T-cell (primary cell): Measurements from ENCODE around the gene SHISA2. TPM values are rescaled to one million over a fixed set of nuclear protein-coding genes. Genes with fewer than 3 reads are reported as not detected.

Experiments used
- ATAC-seq, 4 experiments: fragments of 200-7000 bp in 3 of 4; fragments of 150-1000 bp in 1 of 4; cut with Tn5 transposase; replicated peaks in 1 of 4; 1 replicate in 3 of 4; 2 replicates in 1 of 4; pipeline ENCODE4 v1.10.0; 2021; ENCODE audit warnings: moderate library complexity in 3 of 4, mild to moderate bottlenecking in 2 of 4, moderate number of reproducible peaks in 1 of 4
- CTCF ChIA-PET, 2 donors: fragments of 300-600 bp; sonication (Branson Sonifier 250); formaldehyde crosslinking; loops; one replicate each; lab custom pipeline; 2022; ENCODE audit warnings: antibody characterized with exemption in 2 of 2; lab: Charles Lee
- POLR2A ChIA-PET, 2 donors: fragments of 300-600 bp; sonication (Branson Sonifier 250); formaldehyde crosslinking; loops; one replicate each; lab custom pipeline; 2022; ENCODE audit warnings: antibody characterized with exemption in 2 of 2; lab: Charles Lee
- DNase-seq, 35 experiments: peaks; one replicate each; pipeline versions ENCODE4 v3.0.0 to v3.0.0-alpha.2; 2013 to 2023
- H3K27ac ChIP-seq: one replicate; pipeline ENCODE4 v1.5.1; 2013; ENCODE audit warnings: low read length
- H3K27me3 ChIP-seq, 2 experiments: replicated peaks in 1 of 2; 1 replicate in 1 of 2; 2 replicates in 1 of 2; pipeline versions ENCODE4 v1.6.1 to v1.7.0; 2013; ENCODE audit warnings: low read length in 1 of 2, mixed read lengths in 1 of 2; ENCODE audit not compliant: control insufficient read depth in 2 of 2, insufficient read depth in 2 of 2; ENCODE audit errors: extremely low read depth in 1 of 2
- H3K36me3 ChIP-seq, 2 donors: 1 replicate in 1 of 2; 2 replicates in 1 of 2; pipeline versions ENCODE4 v1.6.1 to v1.7.0; 2013; ENCODE audit warnings: low read length in 1 of 2; ENCODE audit not compliant: control insufficient read depth in 2 of 2, insufficient read depth in 1 of 2; ENCODE audit errors: extremely low read depth in 1 of 2
- H3K4me1 ChIP-seq, 2 experiments: 1 replicate in 1 of 2; 2 replicates in 1 of 2; pipeline versions ENCODE4 v1.6.1 to v1.7.0; 2013; ENCODE audit warnings: low read length in 2 of 2, mixed read lengths in 1 of 2; ENCODE audit not compliant: insufficient read depth in 2 of 2, control insufficient read depth in 1 of 2; ENCODE audit errors: extremely low read depth in 1 of 2
- H3K4me3 ChIP-seq, 2 donors: 1 replicate in 1 of 2; 2 replicates in 1 of 2; pipeline versions ENCODE4 v1.5.1 to v1.7.0; 2013; ENCODE audit warnings: mild to moderate bottlenecking in 2 of 2, low read length in 1 of 2, moderate library complexity in 1 of 2; ENCODE audit not compliant: control insufficient read depth in 1 of 2; ENCODE audit errors: extremely low read depth in 1 of 2
- H3K9me3 ChIP-seq: 2 replicates; pipeline ENCODE4 v1.7.0; 2013
- H3K27ac Mint-ChIP-seq, 2 donors: one replicate each; pipeline ENCODE4 v1.8.0; 2020 to 2021; ENCODE audit warnings: mild to moderate bottlenecking in 2 of 2, mixed read lengths in 2 of 2
- H3K27me3 Mint-ChIP-seq, 2 donors: one replicate each; pipeline ENCODE4 v1.8.0; 2021 to 2022; ENCODE audit warnings: mixed read lengths in 2 of 2
- H3K36me3 Mint-ChIP-seq: one replicate; pipeline ENCODE4 v1.8.0; 2021; ENCODE audit warnings: mixed read lengths
- H3K4me1 Mint-ChIP-seq, 3 donors: one replicate each; pipeline ENCODE4 v1.8.0; 2020 to 2022; ENCODE audit warnings: mixed read lengths in 3 of 3, mild to moderate bottlenecking in 1 of 3
- H3K4me3 Mint-ChIP-seq, 3 donors: one replicate each; pipeline ENCODE4 v1.8.0; 2020 to 2022; ENCODE audit warnings: mild to moderate bottlenecking in 3 of 3, mixed read lengths in 3 of 3, moderate library complexity in 3 of 3
- H3K9me3 Mint-ChIP-seq, 3 donors: one replicate each; pipeline ENCODE4 v1.8.0; 2020 to 2022; ENCODE audit warnings: mixed read lengths in 3 of 3
- WGBS: methylation state at CpG from one replicate; pipeline ENCODE4 v1.1.5; 2013; ENCODE audit warnings: missing lambda C conversion rate; ENCODE audit not compliant: insufficient coverage; 5-methylcytosine and 5-hydroxymethylcytosine counted together
- total RNA-seq, 35 experiments: library from RNA in 6 of 35; stranded (reverse) in 6 of 35; fragments of 120-200 nt in 1 of 35; gene quantifications; one replicate each; pipeline versions ENCODE4 v1.2.1 to v1.2.4 and lab custom pipeline; 2013 to 2026

The SHISA2 gene
- total RNA-seq, 5 donors from 2014 or later (not counting 1 experiment from before 2014, with no cell fraction given) = 0.18 to 2.0 (median 0.47) TPM

- H3K4me3 ChIP-seq = no peak overlapping the region
- Mint-ChIP-seq H3K9me3 (no peaks in the 10 kb centered on the region), H3K4me3 (peak overlapping the region in 1 of 3 donors; percentile 84), H3K27ac (no peak overlapping the region), H3K4me1 (peaks cover 16 to 23% (median 16%) of the 10 kb centered on the region in 3 donors), H3K27me3 (peaks cover 14 to 28% of the 10 kb centered on the region in 2 donors), H3K36me3 (no peaks in the 10 kb centered on the region)
- no peak for DNase-seq
- POLR2A ChIA-PET = no interaction called here
- peaks cover 7 to 27% of the 10 kb centered on the region in 2 experiments for H3K27me3 ChIP-seq
- no peaks in the 10 kb centered on the region for H3K36me3 ChIP-seq
- H3K27ac ChIP-seq = no peak overlapping the region
- no CpG with 5 or more reads among the region's 6 CpGs for WGBS
- CTCF ChIA-PET = interaction anchor here in 1 of 2 donors (0.6 kb wide), 1 partner anchor 225 kb away, joined by 3 read pairs; no protein-coding TSS in a partner anchor
- H3K9me3 ChIP-seq = no peaks in the 10 kb centered on the region
- H3K4me1 ChIP-seq = peaks cover 7 to 29% of the 10 kb centered on the region in 2 experiments
- no peak for ATAC-seq
These were observed 1.7 kb upstream of the SHISA2 start for GRCh38 chr13:26053418-26053980.

GRCh38 chr13:26052337-26052736, 521 bp upstream of the SHISA2 start:
- no peak for DNase-seq
- 56% methylated on average over 8 of the region's 10 CpGs for WGBS
- Mint-ChIP-seq H3K9me3 (no peaks in the 10 kb centered on the region), H3K27me3 (peaks cover 14 to 32% of the 10 kb centered on the region in 2 donors), H3K36me3 (no peaks in the 10 kb centered on the region), H3K4me3 (peak overlapping the region; percentile 60 to 84 (median 63)), H3K27ac (peak overlapping the region in 1 of 2 donors; percentile 12), H3K4me1 (peaks cover 16 to 22% (median 16%) of the 10 kb centered on the region in 3 donors)
- peaks cover 7 to 29% of the 10 kb centered on the region in 2 experiments for H3K4me1 ChIP-seq
- CTCF ChIA-PET = no interaction called here
- H3K9me3 ChIP-seq = no peaks in the 10 kb centered on the region
- H3K27ac ChIP-seq = no peak overlapping the region
- ATAC-seq = no peak
- H3K36me3 ChIP-seq = no peaks in the 10 kb centered on the region
- H3K4me3 ChIP-seq = peak overlapping the region; percentile 20 to 88
- POLR2A ChIA-PET = no interaction called here
- H3K27me3 ChIP-seq = peaks cover 7 to 38% of the 10 kb centered on the region in 2 experiments

GRCh38 chr13:26051231-26051656, 572 bp downstream of the SHISA2 start:
- CTCF ChIA-PET = no interaction called here
- DNase-seq = peak in 2 of 35 experiments; percentile 2 to 10
- ATAC-seq = peak; percentile 9 to 21 (median 16)
- H3K27ac Mint-ChIP-seq = no peak overlapping the region
- Histone ChIP-seq H3K27ac (no peak overlapping the region), H3K4me1 (peaks cover 7 to 29% of the 10 kb centered on the region in 2 experiments), H3K4me3 (peak overlapping the region; percentile 37 to 88), H3K9me3 (no peaks in the 10 kb centered on the region), H3K27me3 (peaks cover 7 to 44% of the 10 kb centered on the region in 2 experiments), H3K36me3 (no peaks in the 10 kb centered on the region)
- H3K27me3 Mint-ChIP-seq = peaks cover 14 to 32% of the 10 kb centered on the region in 2 donors
- H3K4me3 Mint-ChIP-seq = peak overlapping the region; percentile 43 to 82 (median 58)
- POLR2A ChIA-PET = no interaction called here
- H3K9me3 Mint-ChIP-seq = no peaks in the 10 kb centered on the region
- no peaks in the 10 kb centered on the region for H3K36me3 Mint-ChIP-seq
- peaks cover 16 to 22% (median 16%) of the 10 kb centered on the region in 3 donors for H3K4me1 Mint-ChIP-seq
- 7% methylated on average over 45 of the region's 45 CpGs for WGBS

- Mint-ChIP-seq H3K27ac (no peak overlapping the region), H3K9me3 (no peaks in the 10 kb centered on the region), H3K27me3 (peaks cover 14 to 32% of the 10 kb centered on the region in 2 donors), H3K36me3 (no peaks in the 10 kb centered on the region), H3K4me1 (peaks cover 18 to 22% (median 18%) of the 10 kb centered on the region in 3 donors), H3K4me3 (peak overlapping the region; percentile 43 to 82 (median 66))
- WGBS = 9% methylated on average over 81 of the region's 82 CpGs
- Histone ChIP-seq H3K4me1 (peaks cover 7 to 31% of the 10 kb centered on the region in 2 experiments), H3K9me3 (no peaks in the 10 kb centered on the region), H3K36me3 (no peaks in the 10 kb centered on the region), H3K27me3 (peaks cover 7 to 44% of the 10 kb centered on the region in 2 experiments), H3K27ac (no peak overlapping the region), H3K4me3 (peak overlapping the region; percentile 37 to 88)
- ATAC-seq (peak in 2 of 4 experiments; percentile 18 to 21), DNase-seq (peak in 9 of 35 experiments; percentile 1 to 26 (median 8))
- CTCF ChIA-PET = interaction anchor here in 1 of 2 donors (0.9 kb wide), 1 partner anchor 444 kb away, joined by 4 read pairs; no protein-coding TSS in a partner anchor
- POLR2A ChIA-PET = no interaction called here
These were observed 1.1 kb downstream of the SHISA2 start for GRCh38 chr13:26050568-26051230.

- CTCF ChIA-PET = no interaction called here
- POLR2A ChIA-PET = no interaction called here
- H3K36me3 Mint-ChIP-seq = no peaks in the 10 kb centered on the region
- peaks cover 14 to 32% of the 10 kb centered on the region in 2 donors for H3K27me3 Mint-ChIP-seq
- H3K9me3 Mint-ChIP-seq = no peaks in the 10 kb centered on the region
- WGBS = 50% methylated on average over 1 of the region's 4 CpGs
- no peak overlapping the region for H3K27ac Mint-ChIP-seq
- Histone ChIP-seq H3K27me3 (peaks cover 7 to 44% of the 10 kb centered on the region in 2 experiments), H3K4me1 (peaks cover 17 to 33% of the 10 kb centered on the region in 2 experiments), H3K4me3 (no peak overlapping the region), H3K27ac (no peak overlapping the region), H3K9me3 (no peaks in the 10 kb centered on the region), H3K36me3 (no peaks in the 10 kb centered on the region)
- peaks cover 27 to 35% (median 30%) of the 10 kb centered on the region in 3 donors for H3K4me1 Mint-ChIP-seq
- peak overlapping the region in 1 of 3 donors; percentile 82 for H3K4me3 Mint-ChIP-seq
- ATAC-seq (no peak), DNase-seq (no peak)
These were observed 3.1 kb downstream of the SHISA2 start for GRCh38 chr13:26048741-26049140.

- peaks cover 5 to 22% of the 10 kb centered on the region in 2 donors for H3K27me3 Mint-ChIP-seq
- no peaks in the 10 kb centered on the region for H3K36me3 Mint-ChIP-seq
- Histone ChIP-seq H3K36me3 (no peaks in the 10 kb centered on the region), H3K27me3 (peaks cover 7 to 39% of the 10 kb centered on the region in 2 experiments), H3K27ac (no peak overlapping the region), H3K9me3 (no peaks in the 10 kb centered on the region), H3K4me1 (peaks cover 17 to 28% of the 10 kb centered on the region in 2 experiments), H3K4me3 (no peak overlapping the region)
- WGBS = 100% methylated on average over 3 of the region's 4 CpGs
- DNase-seq = no peak
- H3K9me3 Mint-ChIP-seq = no peaks in the 10 kb centered on the region
- ChIA-PET CTCF (no interaction called here), POLR2A (no interaction called here)
- no peak overlapping the region for H3K4me3 Mint-ChIP-seq
- peaks cover 19 to 26% (median 22%) of the 10 kb centered on the region in 3 donors for H3K4me1 Mint-ChIP-seq
- no peak overlapping the region for H3K27ac Mint-ChIP-seq
- no peak for ATAC-seq
These were observed 4.8 kb downstream of the SHISA2 start for GRCh38 chr13:26047040-26047439.
